K562 treated with DMSO at 1 percent for 12 hours (cell line): ENCODE data around the gene HPD. TPM values are rescaled to one million over a fixed set of nuclear protein-coding genes. Genes with fewer than 3 reads are reported as not detected.

ENCODE experiments used
- total RNA-seq: library from RNA; unstranded; fragments of 300-600 nt; gene quantifications from 2 replicates; pipeline ENCODE4 v1.2.3, GENCODE V29; 2022; ENCODE audit not compliant: insufficient read depth

The HPD gene
- not detected in 2 replicates for total RNA-seq

GRCh38 chr12:121858662-121859572 is at the start of gene HPD:
Gene HPD (minus strand): TSS chr12:121858859. CDS start chr12:121858823, 36 bp downstream.

GRCh38 chr12:121888478-121889273 is 30.0 kb upstream of the HPD start, which contains the start of gene PSMD9:
Gene PSMD9 (plus strand): TSS chr12:121888790. CDS start chr12:121888857, 67 bp downstream.

GRCh38 chr12:121803861-121804416 is 54.7 kb downstream of the HPD start, which contains the start of gene SETD1B:
Gene SETD1B (plus strand): TSS chr12:121804009. CDS start chr12:121804738, 729 bp downstream.

GRCh38 chr12:121793440-121793837 is 65.2 kb downstream of the HPD start, which contains the start of gene RHOF:
Gene RHOF (minus strand): TSS chr12:121793688. CDS start chr12:121793633, 55 bp downstream.

Other genes with a start within 250 kb of the HPD start
- 67.3 and 70.7 TPM in 2 replicates for gene ORAI1, start 232.3 kb downstream of the HPD start, total RNA-seq
- gene MORN3, start 189.2 kb downstream of the HPD start, total RNA-seq = 0.56 TPM in 1 of 2 replicates, not detected in the other
- 5.4 and 11.5 TPM in 2 replicates for gene TMEM120B, start 146.1 kb downstream of the HPD start, total RNA-seq
- 1.3 and 2.9 TPM in 2 replicates for gene RHOF, start 65.2 kb downstream of the HPD start, total RNA-seq
- 1.5 and 10.0 TPM in 2 replicates for gene SETD1B, start 54.9 kb downstream of the HPD start, total RNA-seq
- 97.3 and 113 TPM in 2 replicates for gene PSMD9, start 29.9 kb upstream of the HPD start, total RNA-seq
- 10.1 and 18.1 TPM in 2 replicates for gene CFAP251, start 59.7 kb upstream of the HPD start, total RNA-seq
- 8.0 and 22.2 TPM in 2 replicates for gene BCL7A, start 163.0 kb upstream of the HPD start, total RNA-seq
- gene MLXIP, start 219.9 kb upstream of the HPD start, total RNA-seq = 12.7 and 43.3 TPM in 2 replicates